Stimulated activated CD8-positive, alpha-beta memory T cell treated with anti-CD3 and anti-CD28 coated beads, Interleukin-7, amount 100 ng/mL, for 24 hours (primary cell): ENCODE data around the gene PDP2.
A peak's percentile ranks its signal among the peaks of the same experiment; 100 is the strongest.
"Not testable (repeated sequence)": the region's sequence is repeated elsewhere in the genome, so short reads cannot be mapped to it uniquely, and the experiment has no call there.

ENCODE experiments used
- DNase-seq: peaks from one replicate; pipeline ENCODE4 v3.0.0-alpha.2; 2020; ENCODE audit warnings: low read depth

PDP2 gene

DNA sequence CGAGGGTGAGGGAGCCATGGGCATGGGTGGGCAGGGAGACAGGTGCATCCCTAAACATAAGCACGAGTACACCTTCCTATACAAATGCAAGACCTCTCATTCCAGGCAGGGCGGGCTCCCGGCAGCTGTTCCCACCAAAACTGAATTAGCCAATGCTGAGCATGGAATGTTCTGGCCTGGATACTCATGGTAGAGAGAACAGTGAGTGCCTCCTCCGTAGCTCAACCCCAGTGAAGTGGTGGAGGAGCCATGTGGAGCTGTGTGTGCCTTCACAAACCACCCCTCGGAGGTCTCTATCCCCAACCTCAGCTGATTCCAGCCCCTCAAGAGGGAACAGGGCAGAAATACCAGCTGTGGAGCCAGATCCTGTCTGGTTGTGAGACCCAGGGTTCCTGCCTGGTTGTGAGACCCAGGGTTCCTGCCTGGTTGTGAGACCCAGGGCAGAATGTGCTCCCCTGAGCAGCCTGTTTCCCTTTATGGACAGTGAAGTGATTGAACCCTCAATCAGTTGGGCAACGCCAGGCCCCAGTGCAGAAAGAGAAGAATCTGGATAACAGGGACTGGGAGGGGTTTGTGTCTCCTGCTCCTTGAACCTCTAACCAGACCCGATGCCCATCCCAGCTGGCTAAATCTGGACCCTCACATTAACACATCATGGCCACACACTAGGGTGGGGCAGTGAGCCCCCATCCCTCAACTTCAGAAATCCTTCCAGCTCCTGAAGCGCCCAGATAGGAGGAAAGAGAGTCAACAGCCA, 40.8 kb downstream of the PDP2 start:
- no peak for DNase-seq

DNA sequence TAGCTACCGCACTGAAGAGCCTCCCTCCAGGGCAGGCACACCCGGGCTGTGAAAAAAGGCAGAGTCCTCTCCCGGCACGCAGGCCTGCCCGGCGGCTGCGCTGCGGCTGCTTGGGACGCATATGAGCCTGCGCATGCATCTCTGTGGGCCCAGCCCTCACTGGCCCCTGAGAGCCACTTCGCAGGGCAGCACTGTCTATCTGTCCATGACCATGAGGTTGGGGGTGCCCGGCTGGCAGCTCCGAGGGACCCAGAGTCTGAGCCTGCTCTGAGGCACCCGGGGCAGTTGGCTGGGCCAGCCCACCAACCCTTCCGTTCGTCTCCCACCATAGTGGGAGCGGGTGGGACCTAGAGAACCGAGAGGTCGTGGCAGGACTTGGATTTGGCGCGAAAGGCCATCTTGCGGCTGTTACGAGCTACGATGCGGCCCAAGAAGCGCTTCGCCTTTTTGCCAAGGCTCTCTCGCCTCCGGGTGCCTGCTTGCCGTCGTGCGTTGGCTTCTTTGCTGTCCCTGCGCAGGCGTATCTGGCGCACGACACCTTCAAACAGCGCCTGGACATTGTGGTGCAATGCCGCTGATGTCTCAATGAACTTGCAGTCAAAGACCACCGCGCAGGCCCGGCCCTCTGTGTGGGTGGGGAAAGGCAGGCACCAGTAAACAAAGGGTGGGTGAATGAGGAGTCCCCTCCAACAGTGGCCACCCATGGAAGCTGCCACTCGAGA, 41.6 kb downstream of the PDP2 start:
- no peak for DNase-seq

DNA sequence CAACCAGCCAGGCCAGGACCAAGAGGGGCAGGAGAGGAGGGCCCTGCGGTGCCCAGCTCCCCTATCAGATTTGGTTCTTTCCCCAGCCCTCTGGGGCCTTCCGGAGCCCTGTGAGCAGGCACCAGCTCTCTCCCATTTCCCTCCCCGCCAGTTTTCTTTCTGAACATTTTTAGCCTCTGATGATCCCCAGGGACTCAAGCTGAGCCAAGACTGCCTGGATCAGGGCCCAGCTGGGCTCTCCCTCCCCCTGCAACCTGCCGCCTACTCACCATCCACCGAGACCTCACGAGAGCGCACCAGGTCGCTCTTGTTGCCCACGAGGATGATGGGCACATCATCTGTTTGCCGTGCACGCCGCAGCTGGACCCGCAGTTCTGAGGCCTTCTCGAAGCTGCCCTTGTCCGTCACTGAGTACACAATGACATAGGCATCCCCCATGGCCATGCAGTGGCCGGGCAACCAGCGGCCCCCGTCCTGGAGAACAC, 43.0 kb downstream of the PDP2 start:
- no peak for DNase-seq

DNA sequence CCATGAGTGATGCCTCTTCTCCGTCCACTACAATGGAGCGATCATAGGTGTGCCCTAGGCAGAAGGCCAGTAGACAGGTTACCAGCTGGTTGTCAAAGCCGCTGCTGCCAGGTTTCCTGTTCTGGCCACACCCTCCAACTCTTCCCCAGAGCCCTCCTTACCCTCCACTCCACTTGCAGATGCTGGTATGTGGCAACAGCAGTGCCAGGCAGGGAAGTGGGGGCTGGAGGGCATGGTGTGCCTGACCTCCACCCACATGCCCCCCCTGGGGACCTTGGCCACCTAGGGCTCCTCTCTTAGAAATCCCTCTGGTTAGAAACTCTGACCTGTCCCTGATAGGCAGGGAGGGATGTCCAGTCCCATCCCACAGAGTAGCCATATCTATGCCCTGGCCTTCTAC, 43.6 kb downstream of the PDP2 start:
- DNase-seq: no peak

DNA sequence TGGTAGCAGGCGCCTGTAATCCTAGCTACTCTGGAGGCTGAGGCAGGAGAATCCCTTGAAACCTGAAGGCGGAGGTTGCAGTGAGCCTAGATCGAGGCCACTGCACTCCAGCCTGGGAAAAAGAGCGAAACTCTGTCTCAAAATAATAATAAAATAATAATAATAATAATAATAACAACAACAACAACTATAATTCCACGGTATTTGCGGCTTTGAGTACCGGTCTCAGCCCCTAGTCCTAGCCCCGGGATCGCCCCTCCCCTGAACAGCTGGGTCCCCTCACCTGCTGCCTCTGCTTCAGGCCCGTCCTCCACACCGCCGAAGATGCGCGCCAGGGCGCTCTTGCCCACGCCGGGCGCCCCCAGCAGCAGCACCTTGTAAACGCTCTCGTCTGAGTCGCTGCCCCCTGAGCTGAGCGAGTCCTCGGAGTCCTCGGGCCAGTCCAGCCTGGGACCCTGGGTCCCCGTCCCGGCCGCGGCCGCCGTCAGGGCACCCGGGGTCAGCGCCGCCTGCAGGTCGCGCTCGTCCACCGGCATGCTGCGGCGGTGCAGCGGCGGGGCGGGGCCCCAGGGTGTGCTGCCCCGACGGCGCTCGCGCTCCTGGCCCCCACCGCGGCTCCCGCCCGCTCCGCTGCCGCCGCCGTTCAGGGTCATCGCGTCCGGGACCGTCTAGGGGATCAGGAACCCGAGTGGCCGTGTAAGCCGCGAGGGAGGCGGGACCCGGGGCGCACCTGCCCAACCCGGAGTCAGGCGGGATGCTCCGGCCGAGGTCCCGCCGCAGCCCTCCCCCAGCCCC, 44.4 kb downstream of the PDP2 start:
- no peak for DNase-seq

DNA sequence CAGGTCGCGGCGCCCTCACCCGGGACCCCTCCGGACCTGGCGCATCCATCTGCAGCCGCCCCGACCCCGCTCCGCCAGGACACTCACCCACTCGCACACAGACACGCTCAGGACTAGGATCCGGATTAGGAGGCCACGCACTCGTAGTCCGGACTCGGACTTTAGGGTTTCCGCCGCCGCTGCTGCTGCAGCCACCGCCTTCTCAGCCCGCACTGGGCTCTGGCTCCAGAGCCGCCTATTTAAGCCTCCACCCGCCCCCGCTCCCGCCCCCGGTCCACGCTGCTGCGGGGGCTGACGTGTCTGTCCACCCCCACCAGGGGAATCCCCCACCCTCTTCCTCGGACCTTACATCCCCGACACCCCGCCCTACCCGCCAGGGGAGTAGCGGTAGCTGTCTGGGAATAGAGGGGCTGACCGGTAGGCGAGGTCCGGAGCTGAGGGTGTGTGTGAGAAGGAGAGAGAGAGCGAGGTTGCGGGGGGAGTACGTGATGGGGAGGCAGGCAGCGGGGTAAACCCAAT, 45.1 kb downstream of the PDP2 start, which contains the start of gene RRAD:
Gene RRAD (minus strand): TSS at position 214 of the 519 bp plus-strand sequence. CDS start 356 bp downstream, outside the sequence.
- DNase-seq: no peak

DNA sequence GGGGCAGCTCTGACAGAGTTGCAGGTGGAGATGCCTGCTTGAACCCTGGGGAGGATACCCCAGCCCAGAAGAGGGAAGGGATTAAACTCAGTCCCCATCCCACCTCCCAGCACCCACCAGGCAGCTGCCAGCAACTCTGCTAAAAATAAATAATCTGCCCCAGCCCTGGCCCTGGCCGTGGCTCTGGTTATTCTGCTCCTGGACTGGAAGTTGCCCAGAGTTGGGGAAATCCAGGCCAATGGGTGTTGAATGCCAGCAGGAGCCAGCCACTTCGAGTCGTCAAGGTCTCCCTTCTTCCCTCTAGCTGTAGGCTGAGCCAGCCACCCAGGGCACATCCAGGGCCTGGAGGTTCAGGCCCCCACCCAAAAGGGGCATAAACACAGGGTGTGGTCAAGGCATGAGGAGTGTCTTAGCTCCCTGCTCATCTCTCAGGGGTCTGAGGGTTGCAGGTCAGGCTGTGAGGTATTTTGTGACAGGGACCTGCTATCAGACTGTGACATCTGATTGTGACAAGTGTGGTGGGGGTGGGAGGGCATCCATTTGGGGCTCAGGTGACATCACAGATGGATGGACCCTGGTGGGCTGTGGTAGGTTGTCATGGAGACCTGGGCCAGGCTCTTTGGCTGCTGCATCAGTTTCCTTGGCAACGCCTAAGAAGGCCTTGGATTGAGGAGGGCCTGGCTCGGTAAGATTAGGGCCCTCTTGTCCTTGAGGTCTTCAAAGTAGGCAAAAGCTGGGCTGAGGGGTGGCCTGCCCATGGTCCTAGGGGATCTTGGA, 46.0 kb downstream of the PDP2 start:
- DNase-seq: no peak

DNA sequence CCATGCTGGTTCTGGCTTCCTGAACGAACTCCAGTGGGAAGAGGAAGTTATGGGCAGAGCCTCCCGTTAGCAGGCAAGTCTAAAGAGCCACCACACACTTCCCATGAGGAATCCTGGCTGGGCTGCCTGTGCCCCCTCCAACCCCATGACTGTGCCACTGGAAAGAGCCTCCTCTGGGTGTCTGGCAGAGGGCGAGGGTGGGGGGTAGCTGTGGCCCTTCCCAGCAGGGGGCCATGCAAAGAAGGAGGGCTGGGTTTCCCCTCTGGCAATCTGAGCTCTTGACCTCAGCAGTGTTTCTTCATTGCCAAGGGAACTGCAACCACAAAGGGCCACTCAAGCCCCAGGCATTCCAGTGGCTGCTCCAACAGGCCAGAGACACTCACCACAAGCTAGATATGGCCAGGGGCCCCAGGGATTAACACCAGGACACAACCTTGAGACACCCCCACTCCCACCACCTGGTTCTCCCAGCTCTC, 46.7 kb downstream of the PDP2 start:
- DNase-seq: no peak

DNA sequence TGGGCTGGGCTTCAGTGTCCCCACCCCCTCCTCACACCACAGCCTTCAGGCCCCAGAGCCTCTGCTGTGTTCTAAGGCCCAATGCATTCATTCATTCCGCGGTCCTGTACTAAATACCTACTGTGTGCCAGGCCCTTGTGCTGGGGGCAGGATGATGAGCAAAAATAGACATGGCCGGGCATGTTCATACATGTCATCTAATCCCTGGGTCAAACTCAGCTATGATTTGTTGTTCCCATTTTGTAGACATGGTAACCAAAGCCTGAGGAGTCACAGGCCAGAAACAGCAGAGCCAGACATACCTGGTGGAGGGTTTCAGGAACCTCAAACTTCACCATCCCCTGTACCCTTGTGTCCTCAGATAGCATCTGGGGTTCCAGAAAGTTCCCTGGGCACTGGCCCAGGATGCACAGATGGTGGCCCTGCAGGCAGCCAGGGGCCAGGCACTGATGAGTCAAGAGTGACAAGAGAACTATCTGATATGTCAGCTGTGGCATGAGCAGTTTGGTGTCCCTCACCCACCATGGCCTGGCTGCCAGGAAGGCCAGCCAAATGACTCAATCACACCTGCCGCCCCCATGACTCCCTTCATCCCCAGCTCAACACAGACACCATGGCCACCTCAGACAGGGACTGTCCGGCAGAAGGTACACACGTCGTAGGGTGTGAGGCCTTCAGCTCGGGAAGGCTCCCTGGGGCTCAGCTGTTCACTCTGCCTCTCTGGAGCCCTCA, 47.8 kb downstream of the PDP2 start:
- DNase-seq: no peak

DNA sequence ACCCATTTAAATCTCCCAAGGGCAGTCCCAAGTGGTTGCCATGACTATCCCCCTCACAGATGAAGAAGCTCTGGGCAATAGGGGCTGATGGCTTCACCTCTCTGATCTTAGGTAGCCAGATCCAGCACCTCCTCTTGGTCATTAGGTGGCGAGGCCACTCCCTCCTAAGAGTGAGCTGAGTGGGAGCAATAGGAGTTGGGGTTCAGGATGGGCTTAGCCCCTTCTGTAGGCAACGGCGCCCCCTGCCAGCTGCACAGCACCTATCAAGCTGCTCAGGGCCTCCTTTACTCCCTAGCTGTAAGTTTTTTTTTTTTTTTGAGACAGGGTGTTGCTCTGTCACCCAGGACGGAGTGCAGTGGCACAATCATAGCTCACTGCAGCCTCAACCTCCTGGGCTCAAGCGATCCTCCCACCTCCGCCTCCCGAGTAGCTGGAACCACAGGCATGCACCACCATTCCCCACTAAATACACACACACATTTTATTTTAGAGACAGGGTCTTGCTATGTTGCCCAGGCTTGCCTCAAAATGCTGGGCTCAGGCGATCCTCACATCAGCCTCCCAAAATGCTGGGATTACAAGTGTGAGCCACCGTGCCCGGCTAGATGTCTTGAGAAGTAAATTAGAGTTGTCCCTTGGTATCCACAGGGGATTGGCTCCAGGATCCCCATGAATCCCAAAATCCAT, 48.5 kb downstream of the PDP2 start:
- no peak for DNase-seq

DNA sequence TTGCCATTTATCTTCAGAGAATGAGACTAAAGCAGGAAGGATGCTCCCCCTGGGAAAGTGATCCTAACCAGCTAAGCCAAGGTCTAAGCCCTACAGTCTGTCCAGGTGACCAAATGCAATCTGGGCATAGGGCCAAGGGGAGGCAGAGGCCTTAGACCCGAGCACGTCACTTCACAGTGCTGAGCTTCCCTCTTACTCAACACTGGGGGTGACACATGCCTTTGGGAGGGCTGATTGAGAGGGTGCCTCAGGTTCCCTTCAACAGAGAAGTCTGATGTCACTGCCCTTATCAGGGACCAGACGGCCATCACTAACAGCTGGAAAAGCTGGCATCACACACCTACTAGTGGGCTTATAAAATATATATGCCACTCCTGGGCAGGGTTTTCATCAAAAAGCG, 49.9 kb downstream of the PDP2 start:
- DNase-seq: no peak

DNA sequence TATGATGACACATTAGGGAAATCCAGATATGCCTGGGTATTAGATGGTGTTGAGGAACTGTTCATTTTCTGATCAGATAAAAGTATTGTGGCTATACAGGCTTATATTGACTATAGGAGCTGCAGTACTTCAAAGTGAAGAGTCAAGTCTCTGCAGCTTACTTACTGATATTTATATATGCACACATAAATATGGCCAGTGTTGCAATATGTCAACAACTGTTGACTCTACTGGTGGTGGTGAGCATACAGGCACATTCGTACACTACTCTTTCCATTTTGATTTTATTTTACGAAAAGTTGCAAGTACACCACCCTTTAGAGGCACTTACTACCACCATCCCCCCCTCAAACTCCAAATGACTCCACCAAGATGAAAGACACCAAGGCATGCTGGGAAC, 51.4 kb downstream of the PDP2 start:
- no peak for DNase-seq

DNA sequence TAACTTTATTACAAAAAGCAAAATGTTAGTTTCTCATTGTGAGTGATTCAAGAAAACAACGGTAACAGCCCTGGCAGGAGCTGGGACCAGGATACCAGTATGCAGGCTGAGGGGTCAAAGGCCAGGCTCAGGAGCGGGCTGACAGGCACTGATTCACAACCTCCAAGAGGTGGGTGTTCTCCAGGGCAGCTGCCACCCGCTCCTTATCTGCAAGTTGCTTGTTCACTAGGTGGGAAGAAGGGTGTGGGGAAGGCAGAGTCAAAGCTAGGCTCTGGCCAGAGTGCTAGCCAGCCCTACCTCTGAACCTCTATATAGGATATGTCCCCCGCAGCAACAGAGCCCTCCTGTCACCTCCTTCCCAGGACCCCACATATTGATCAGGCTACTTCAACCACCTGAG, 51.8 kb downstream of the PDP2 start:
- DNase-seq: no peak

DNA sequence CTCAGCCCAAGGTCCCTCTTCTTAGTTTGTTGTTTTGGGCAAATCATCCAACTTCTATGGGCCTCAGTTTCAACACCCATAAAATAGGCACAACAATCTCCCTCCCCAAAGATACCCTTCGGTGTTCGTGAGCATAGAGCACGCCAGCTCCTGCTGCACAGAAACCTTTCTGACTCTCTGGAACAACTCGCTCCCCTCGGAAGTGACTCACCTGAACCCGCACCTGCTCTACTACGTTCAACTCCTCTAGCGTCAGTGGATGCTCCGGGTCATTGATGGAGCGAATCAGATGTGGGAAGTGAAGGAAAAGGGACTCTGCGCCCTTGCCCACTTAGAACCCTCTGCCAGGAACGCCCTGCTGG, 53.4 kb downstream of the PDP2 start:
- DNase-seq: peak; percentile 18

DNA sequence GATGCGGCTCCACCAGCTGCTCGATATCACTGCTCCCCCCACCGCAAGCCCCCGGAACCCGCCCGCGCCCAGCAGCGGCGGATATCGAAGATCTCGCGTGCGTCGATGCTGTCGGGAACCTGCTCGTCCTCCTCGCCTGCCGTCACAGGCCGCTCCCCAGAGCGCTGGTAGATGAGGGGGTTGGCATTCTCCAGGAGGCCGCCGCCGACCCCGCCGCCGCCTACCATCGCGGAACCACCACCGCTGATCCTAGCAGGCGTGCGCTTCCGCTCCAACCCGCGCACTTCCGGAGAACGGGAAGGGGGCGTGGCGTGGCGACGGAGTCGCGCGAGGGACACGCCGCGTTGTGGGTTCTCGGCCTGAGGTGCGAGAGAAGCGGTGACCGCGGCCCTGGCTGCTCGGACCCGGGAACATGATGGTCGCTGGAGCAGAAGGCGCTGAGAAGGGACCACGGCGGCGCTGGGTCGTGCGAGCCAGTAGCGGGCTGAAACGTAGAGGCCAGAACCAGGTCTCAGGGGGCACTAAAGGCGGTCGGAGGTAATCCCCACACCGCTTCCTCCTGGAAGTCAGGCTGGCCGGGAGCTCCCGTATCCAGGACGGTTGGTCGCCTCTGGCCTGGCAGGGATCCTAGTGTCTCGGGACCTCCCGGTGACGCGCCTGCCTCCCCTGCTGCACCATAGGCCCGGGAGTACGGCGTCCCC, 54.0 kb downstream of the PDP2 start, which contains the start of gene CIAO2B:
Gene CIAO2B (minus strand): TSS at position 265 of the 701 bp plus-strand sequence. CDS start 38 bp downstream, at position 227.
- peak; percentile 81 for DNase-seq

DNA sequence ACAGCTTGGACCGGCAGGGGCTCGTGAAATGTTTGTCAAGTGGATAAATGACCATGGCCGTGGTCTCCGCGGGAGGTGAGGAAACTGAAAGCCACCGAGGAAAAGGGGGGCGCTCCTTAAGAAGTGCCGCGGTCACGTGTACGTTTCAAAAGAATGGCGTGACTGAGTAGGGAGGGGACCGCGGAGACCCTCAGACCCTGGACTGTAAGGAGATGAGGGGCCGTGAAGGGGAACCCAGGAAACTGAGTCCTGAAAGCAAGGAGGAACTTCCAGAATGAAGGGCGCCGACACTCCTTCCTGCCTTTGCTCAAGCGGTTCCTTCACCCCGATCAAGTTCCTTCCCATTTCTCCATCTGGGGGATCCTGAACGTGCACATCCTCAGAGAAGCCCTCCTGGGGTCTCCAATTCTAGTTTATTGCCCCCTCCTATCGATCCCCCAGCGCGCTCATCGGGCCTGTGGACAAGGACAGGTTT, 54.6 kb downstream of the PDP2 start:
- DNase-seq: not testable (repeated sequence)

DNA sequence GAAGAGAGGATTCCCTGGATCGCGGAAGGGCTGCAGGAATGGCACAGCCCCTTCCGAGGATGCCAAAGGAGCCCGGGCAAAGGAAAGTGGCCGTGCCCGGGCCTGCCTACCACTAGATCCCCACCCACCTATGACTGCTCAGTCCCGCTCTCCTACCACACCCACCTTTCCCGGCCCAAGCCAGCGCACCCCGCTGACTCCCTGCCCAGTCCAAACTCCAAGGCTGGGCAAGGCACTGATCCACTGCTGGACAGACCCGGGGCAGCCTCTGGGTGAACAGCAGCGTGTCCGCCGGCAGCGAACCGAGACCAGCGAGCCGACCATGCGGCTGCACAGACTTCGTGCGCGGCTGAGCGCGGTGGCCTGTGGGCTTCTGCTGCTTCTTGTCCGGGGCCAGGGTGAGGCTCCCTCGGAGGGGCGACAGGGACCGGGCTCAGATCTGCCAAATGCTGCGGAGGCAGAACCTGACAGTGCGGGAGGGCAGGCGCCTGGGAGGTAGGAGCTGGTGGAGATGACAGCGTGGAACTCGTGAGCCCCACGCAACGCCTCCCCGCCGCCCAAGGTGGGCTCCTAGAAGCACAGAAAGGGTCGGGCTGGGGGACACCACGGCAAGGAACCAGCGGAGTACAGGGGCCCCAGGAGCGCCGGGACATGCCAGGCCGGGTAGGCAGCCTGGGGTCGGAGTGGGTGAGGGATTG, 55.1 kb downstream of the PDP2 start, which contains the start of gene CES2:
Gene CES2 (plus strand): TSS at position 203 of the 698 bp plus-strand sequence. CDS start 120 bp downstream, at position 323.
- no peak for DNase-seq

DNA sequence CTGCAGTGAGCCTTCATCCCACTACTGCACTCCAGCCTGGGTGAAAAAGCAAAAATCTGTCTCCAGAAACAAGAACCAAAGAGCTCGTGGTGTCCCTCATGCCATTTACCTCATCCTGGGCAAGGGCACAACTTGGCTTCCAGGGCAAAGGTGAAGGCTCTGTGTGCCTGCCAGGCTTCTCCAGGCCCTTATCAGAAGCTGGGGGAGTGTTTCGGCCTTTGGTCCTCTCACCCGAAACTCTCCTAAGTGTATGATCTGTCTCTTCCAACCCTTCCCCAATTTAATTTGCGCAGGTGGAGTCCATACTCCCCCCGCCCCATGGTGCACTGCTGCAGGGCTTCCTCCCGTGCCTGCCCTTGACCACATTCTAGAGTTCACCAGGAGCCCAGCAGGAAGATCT, 56.1 kb downstream of the PDP2 start:
- no peak for DNase-seq
